Right lobe of liver (tissue), 6 donors: ENCODE results near the gene UBAC2. TPM values are rescaled to one million over a fixed set of nuclear protein-coding genes. Genes with fewer than 3 reads are reported as not detected.

Source experiments
- ATAC-seq, 4 donors: fragments of 200-7000 bp; cut with Tn5 transposase; one replicate each; pipeline ENCODE4 v1.9.1; 2020; ENCODE audit warnings: mild to moderate bottlenecking in 4 of 4, moderate library complexity in 4 of 4
- DNase-seq, 3 donors: peaks; one replicate each; pipeline ENCODE4 v3.0.0-alpha.2; 2020
- H3K27ac ChIP-seq, 3 donors: fragments of 200-600 bp; one replicate each; pipeline ENCODE4 v1.8.0; 2022
- H3K27me3 ChIP-seq, 2 donors: fragments of 200-600 bp; one replicate each; pipeline ENCODE4 v1.8.0; 2022
- H3K36me3 ChIP-seq, 4 donors: fragments of 200-600 bp; sonication (generic) in 1 of 4; one replicate each; pipeline versions ENCODE4 v1.5.1 to v1.8.0; 2017 to 2022; ENCODE audit warnings: control low read depth in 1 of 4
- H3K4me1 ChIP-seq, 4 donors: fragments of 200-600 bp; sonication (generic) in 1 of 4; one replicate each; pipeline versions ENCODE4 v1.5.1 to v1.8.0; 2017 to 2022; ENCODE audit warnings: control low read depth in 1 of 4
- H3K4me3 ChIP-seq, 3 donors: fragments of 200-600 bp; one replicate each; pipeline ENCODE4 v1.8.0; 2022
- H3K9me3 ChIP-seq, 4 donors: fragments of 200-600 bp; sonication (generic) in 1 of 4; one replicate each; pipeline versions ENCODE4 v1.5.1 to v1.8.0; 2017 to 2022; ENCODE audit warnings: control low read depth in 1 of 4
- POLR2A ChIP-seq: fragments of 450-650 bp; IDR thresholded peaks from one replicate; pipeline ENCODE4 v1.6.1; 2017; ENCODE audit warnings: antibody characterized with exemption, mild to moderate bottlenecking
- WGBS: methylation state at CpG from one replicate; pipeline ENCODE4 v1.1.6; 2018; ENCODE audit warnings: low coverage, low lambda C conversion rate; ENCODE audit not compliant: insufficient coverage; ENCODE audit errors: missing lambda C conversion rate; 5-methylcytosine and 5-hydroxymethylcytosine counted together
- intact Hi-C, 2 donors: fragments of 100-400 bp; cut with DNase I; formaldehyde crosslinking; loops; one replicate each; pipeline versions ENCODE4 v1.11.2 to v1.14.1; 2022
- total RNA-seq, 6 experiments: library from RNA; depleted of rRNA in 2 of 6; stranded (reverse); fragments of >200 nt in 2 of 6; fragmentation: NEBNext Ultra II Directional in 3 of 6; extraction: Animal tissue kit (Norgen Biotek cat#: 25700) in 3 of 6; gene quantifications; one replicate each; pipeline versions ENCODE4 v1.1.0 to v1.2.4, GENCODE V29; 2016 to 2023
- TF ChIP-seq, protein P1 (sequence below), 4 donors: fragments of 200-600 bp in 3 of 4; fragments of 450-650 bp in 1 of 4; IDR thresholded peaks; one replicate each; pipeline versions ENCODE4 v1.5.1 to v1.8.0; 2016 to 2022; ENCODE audit warnings: antibody characterized with exemption in 4 of 4, mild to moderate bottlenecking in 2 of 4
- donor health status: DM: no; HTN: yes; CAD: no.
- donor health status: DM: no; HTN: no; CAD: no.
- donor health status: DM: no; HTN: no; CAD: no.
- donor health status: DM: no; HTN: yes; CAD: no.
- donor health status: DM: no; HTN: yes; CAD: no.

Gene UBAC2
- total RNA-seq, 6 experiments from 2014 or later = 30.2 to 45.0 (median 37.0) TPM

DNA sequence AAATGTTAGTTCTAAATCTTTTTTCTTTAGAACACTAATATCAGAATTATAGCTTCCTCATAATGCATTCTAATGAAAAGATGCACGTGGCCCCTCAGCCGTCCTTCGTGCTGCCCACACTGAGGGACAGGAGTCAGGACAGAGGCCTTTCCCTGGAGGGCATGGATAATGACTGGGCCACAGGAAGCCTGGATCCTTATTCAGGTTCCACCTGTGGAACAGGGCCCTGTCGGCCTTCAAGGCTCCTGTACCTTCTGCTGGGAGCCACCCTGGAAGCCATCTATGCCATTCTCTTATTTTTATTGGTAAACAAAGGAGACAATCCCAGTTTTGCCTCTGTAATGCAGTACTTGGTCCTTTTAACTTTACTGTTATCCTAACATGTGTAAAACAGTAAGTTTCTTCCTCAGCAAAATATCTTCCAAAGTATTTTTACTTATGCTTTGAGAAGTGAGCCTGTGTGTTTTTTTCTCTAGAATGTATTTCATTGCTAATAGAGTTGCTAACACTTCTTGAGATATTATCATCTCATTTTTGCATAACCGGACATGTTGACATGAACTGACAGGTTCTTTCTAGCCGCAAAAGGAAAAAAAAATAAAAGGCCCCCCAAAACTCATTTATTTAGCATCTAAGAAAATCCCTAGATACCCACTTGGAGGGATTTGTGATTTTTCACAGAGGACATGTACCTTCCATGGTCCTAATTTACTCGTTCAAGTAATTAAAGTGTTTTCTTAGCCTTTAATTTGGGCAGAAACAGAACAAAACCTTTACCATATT, 100.6 kb downstream of the UBAC2 start:
- Histone ChIP-seq H3K27me3 (no peaks in the 10 kb centered on the region), H3K4me3 (no peak overlapping the region), H3K9me3 (no peaks in the 10 kb centered on the region), H3K27ac (no peak overlapping the region), H3K36me3 (no peaks in the 10 kb centered on the region), H3K4me1 (no peaks in the 10 kb centered on the region)
- 84% methylated on average over 7 of the region's 7 CpGs for WGBS
- TF ChIP-seq POLR2A = no peak
- TF ChIP-seq, protein P1, sequence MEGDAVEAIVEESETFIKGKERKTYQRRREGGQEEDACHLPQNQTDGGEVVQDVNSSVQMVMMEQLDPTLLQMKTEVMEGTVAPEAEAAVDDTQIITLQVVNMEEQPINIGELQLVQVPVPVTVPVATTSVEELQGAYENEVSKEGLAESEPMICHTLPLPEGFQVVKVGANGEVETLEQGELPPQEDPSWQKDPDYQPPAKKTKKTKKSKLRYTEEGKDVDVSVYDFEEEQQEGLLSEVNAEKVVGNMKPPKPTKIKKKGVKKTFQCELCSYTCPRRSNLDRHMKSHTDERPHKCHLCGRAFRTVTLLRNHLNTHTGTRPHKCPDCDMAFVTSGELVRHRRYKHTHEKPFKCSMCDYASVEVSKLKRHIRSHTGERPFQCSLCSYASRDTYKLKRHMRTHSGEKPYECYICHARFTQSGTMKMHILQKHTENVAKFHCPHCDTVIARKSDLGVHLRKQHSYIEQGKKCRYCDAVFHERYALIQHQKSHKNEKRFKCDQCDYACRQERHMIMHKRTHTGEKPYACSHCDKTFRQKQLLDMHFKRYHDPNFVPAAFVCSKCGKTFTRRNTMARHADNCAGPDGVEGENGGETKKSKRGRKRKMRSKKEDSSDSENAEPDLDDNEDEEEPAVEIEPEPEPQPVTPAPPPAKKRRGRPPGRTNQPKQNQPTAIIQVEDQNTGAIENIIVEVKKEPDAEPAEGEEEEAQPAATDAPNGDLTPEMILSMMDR (IDR thresholded peaks at IDR 0.05) = no peak
- DNase-seq (no peak), ATAC-seq (no peak)
- intact Hi-C loops = no loop called here

DNA sequence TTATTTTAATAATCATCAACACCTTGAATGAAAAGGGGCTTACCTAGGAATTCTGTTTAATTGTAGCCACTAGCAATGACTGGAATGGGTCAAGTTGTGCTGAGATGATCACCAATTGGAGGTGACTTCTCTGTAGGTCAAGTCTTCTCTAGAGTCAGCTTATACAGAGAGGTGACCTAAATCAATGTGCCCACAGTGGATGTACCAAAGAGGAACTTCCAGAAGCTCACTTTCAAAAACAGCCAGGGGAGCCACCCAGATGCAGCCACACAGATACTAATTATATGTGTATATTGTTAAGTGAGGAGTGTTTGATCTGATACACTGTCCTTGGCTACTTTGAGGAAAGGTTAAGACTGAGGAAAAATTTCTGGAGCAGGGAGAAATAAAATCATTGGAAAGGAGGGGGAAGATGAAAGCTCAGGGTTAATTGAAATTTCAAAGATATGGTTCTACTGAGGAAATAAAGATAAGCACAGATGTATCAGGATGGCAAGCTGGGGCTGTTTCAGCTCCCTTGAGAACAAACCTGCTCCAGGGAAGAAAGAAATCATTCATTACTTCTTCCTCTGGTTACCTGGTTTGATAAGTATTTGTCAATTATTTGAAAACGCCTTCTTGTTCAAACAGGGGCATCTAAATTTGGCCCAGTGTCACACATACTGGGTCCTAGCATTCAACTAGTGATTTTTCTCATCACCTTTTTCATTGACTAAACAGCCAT, 101.4 kb downstream of the UBAC2 start:
- TF ChIP-seq, protein P1 (IDR thresholded peaks at IDR 0.05) = no peak
- no peak for TF ChIP-seq POLR2A
- no peak overlapping the region for H3K4me3 ChIP-seq
- H3K9me3 ChIP-seq = no peaks in the 10 kb centered on the region
- intact Hi-C loops = no loop called here
- no peaks in the 10 kb centered on the region for H3K36me3 ChIP-seq
- H3K27ac ChIP-seq = no peak overlapping the region
- H3K4me1 ChIP-seq = no peaks in the 10 kb centered on the region
- WGBS = 43% methylated on average over 1 of the region's 1 CpG
- DNase-seq (no peak), ATAC-seq (no peak)
- no peaks in the 10 kb centered on the region for H3K27me3 ChIP-seq

DNA sequence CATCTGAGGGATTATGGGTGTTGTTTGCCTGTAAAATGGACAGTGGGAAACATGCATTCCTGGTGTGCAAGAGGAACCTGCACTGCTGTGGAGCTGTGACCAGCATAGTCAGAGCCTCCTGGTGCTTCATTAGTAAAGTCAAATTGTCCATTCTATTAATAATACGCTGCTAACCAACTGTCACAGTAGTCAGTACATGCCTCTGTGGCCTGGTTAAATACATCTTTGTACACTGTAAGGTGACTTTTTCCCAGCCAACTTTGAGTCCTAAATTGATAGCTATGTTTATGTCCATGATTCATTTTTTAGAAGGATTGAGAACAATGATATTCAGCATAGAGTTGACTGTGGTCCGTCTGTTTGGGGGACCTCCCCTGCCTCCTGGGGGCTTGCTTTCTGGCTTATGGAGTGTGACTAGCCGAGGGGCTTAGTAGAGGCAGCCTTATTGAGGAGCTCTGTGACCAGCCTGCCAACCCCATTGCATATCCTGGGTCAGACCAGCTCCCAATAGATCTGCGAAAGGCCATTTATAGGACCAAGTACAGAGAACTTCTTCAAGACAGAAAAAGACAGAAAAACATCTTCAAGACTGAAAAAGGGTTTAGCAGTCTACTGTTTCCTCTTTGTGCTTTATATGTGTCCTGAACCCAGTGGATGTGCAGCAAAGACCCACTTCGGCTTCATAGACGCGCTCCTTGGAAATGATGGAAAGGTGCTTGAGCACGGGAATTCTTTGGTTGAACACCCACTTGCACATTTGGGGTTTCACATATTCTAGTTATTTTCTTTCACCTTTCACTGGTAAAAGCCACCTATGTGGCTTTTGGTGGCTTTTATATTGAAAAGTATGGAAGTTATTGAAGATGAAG, 102.2 kb downstream of the UBAC2 start:
- intact Hi-C loops = no loop called here
- ATAC-seq = no peak
- Histone ChIP-seq H3K27me3 (no peaks in the 10 kb centered on the region), H3K4me3 (no peak overlapping the region), H3K9me3 (no peaks in the 10 kb centered on the region), H3K27ac (no peak overlapping the region), H3K4me1 (no peaks in the 10 kb centered on the region), H3K36me3 (no peaks in the 10 kb centered on the region)
- WGBS = 85% methylated on average over 7 of the region's 8 CpGs
- DNase-seq = no peak
- no peak for TF ChIP-seq POLR2A
- TF ChIP-seq, protein P1 (IDR thresholded peaks at IDR 0.05) = no peak

DNA sequence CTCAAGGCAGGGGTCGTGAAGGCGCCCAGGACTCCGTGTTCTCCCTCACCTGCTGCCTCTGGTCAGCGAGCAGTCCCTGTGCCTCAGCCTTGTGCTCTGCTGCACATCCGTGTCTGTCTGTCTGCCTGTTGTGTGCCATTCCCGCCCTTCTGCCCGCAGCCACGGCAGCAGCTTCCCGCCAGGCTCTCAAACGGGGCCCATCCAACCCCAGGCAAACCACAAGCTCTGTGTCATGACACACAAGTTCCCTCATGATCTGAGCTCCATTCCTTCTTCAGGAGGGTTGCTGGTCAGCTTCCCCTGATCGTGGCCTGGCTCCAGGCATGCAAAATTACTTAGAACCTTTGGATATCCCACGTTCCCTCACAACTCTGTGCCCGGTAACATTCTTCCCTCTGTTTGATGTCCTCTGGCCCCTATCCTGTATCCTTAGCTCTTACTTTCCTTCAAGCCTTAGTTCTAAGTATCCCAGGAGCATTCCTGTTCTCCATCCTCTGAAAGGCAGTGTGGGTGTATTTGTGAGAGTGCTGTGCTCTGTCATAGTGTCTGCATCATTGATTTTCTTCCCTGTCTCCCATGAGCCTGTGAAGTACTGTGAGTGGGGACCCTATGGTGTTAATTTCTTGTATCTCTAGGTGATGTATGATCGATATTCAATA, 103.3 kb downstream of the UBAC2 start:
- no peaks in the 10 kb centered on the region for H3K9me3 ChIP-seq
- H3K27me3 ChIP-seq = no peaks in the 10 kb centered on the region
- 61% methylated on average over 7 of the region's 14 CpGs for WGBS
- intact Hi-C loops = no loop called here
- no peak overlapping the region for H3K27ac ChIP-seq
- ATAC-seq (peak in 2 of 4 donors; percentile 17 to 39), DNase-seq (peak in 1 of 3 donors; percentile 30)
- H3K4me3 ChIP-seq = no peak overlapping the region
- no peaks in the 10 kb centered on the region for H3K36me3 ChIP-seq
- no peak for TF ChIP-seq POLR2A
- TF ChIP-seq, protein P1 (IDR thresholded peaks at IDR 0.05) = no peak
- no peaks in the 10 kb centered on the region for H3K4me1 ChIP-seq
